ENCODE results near the gene LRPAP1. TPM values are rescaled to one million over a fixed set of nuclear protein-coding genes. Genes with fewer than 3 reads are reported as not detected.

LRPAP1 gene
- total and polyA plus RNA-seq, 10 of the 15 experiments (the other 5 are each of a cell fraction or from before 2014, with no cell fraction given), result 1.0 to 100 (median 51.1) TPM

DNA sequence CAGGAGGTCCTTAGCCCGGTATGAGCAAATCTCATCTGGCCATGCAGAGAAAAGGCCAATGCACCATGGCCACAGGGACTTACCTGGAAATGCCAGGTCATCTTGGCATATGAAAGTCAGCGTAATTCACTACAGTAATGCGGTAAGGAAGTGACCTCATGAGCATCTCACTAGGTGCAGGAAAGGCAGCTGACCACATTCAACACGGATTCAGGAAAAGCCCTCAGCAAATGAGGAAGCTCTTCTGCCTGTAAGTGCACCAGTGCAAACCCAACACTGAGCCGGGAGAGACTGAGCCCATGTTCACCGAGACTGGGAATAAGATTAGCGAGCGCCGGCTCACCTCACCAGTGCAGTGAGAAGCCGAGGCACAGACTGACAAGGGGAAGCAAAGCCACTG lies 23.7 kb downstream of the LRPAP1 start:
- H3K9me3 ChIP-seq (replicated peaks; ENCODE audit: control insufficient read depth, insufficient read depth, low read length), result no peaks in the 10 kb centered on the region
- peaks cover 7 to 18% of the 10 kb centered on the region in 2 experiments for H3K36me3 ChIP-seq (ENCODE audit: control insufficient read depth in 2 of 2, insufficient read depth in 2 of 2, low read length in 1 of 2)
- no peak for ATAC-seq
- ChIA-PET POLR2A (no interaction called here), SMC1A (ENCODE audit: uncharacterized antibody, unreplicated experiment) (no interaction called here), RAD21 (ENCODE audit: unreplicated experiment) (no interaction called here), CTCF (no interaction called here)
- intact Hi-C loops (cut with micrococcal nuclease; ENCODE audit: unreplicated experiment), result no loop called here
- H3K9ac ChIP-seq (ENCODE audit: control insufficient read depth, insufficient read depth, low read length), result no peak overlapping the region
- no peak overlapping the region for H3K4me2 ChIP-seq (ENCODE audit: control insufficient read depth, insufficient read depth)
- no peak for FAIRE-seq
- H3K27ac ChIP-seq (ENCODE audit: control insufficient read depth, insufficient read depth), result no peak overlapping the region
- DNase-seq (ENCODE audit: low read depth, low spot score), result no peak
- BruUV-seq (replicated peaks), result no TSS peak
- no peak for TF ChIP-seq NRF1 (conservative IDR thresholded peaks at IDR 0.05; ENCODE audit: low read depth, low read length)
- TF ChIP-seq STAT1 (conservative IDR thresholded peaks at IDR 0.05), result no peak
- TF ChIP-seq EED (IDR thresholded peaks at IDR 0.05; ENCODE audit: low read depth), result no peak
- 79% methylated on average over 10 of the region's 10 CpGs for WGBS (ENCODE audit: insufficient coverage, insufficient replicate concordance, low lambda C conversion rate, missing lambda C conversion rate)
- in situ Hi-C loops (cut with MboI), result no loop called here
- no peak overlapping the region for H2AFZ ChIP-seq (ENCODE audit: control insufficient read depth, low read depth, low read length)
- no peaks in the 10 kb centered on the region for H3K27me3 ChIP-seq (replicated peaks in 1 of 2; ENCODE audit: control insufficient read depth in 2 of 2, insufficient read depth in 2 of 2, low read length in 1 of 2)
- no peaks in the 10 kb centered on the region for H3K79me2 ChIP-seq (ENCODE audit: control insufficient read depth, insufficient read depth, low read length)
- no peaks in the 10 kb centered on the region for H3K4me1 ChIP-seq (ENCODE audit: control insufficient read depth, insufficient read depth, low read length)
- H4K20me1 ChIP-seq (ENCODE audit: control insufficient read depth, insufficient read depth), result no peaks in the 10 kb centered on the region; the same call in 1 of the 2 replicates
- no peak overlapping the region for H3K4me3 ChIP-seq

DNA sequence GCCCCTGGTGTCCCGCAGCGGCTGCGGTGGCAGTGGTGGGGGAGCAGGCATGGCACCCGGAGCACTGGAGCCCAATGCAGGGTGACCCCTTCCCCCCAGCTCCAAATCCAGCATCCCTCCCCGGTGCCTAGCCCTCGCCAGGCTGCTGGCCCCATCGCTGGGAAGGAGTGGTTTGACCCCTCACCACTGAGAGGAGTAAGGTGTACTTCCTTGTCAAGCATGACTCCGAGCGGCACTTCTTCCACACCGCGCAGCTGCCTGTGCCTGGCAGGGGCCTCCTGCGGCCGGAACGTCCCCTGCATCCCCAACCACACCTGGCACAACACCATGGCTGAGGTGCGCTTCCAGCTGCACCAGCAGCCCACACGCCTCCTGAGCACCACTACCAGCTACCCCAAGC lies 27.0 kb downstream of the LRPAP1 start:
- no peak overlapping the region for H3K27ac ChIP-seq (ENCODE audit: control insufficient read depth, insufficient read depth)
- no peaks in the 10 kb centered on the region for H3K4me1 ChIP-seq (ENCODE audit: control insufficient read depth, insufficient read depth, low read length)
- in situ Hi-C loops (cut with MboI), result no loop called here
- H3K36me3 ChIP-seq (ENCODE audit: control insufficient read depth in 2 of 2, insufficient read depth in 2 of 2, low read length in 1 of 2), result peaks cover 4 to 8% of the 10 kb centered on the region in 2 experiments; a peak in 3 of 4 replicates
- ATAC-seq (no peak), DNase-seq (ENCODE audit: low read depth, low spot score) (no peak), FAIRE-seq (no peak)
- no peak overlapping the region for H3K4me2 ChIP-seq (ENCODE audit: control insufficient read depth, insufficient read depth)
- no peak overlapping the region for H3K9ac ChIP-seq (ENCODE audit: control insufficient read depth, insufficient read depth, low read length)
- no peak overlapping the region for H3K4me3 ChIP-seq
- no peaks in the 10 kb centered on the region for H3K27me3 ChIP-seq (replicated peaks in 1 of 2; ENCODE audit: control insufficient read depth in 2 of 2, insufficient read depth in 2 of 2, low read length in 1 of 2)
- no peaks in the 10 kb centered on the region for H4K20me1 ChIP-seq (ENCODE audit: control insufficient read depth, insufficient read depth)
- RAD21 ChIA-PET (ENCODE audit: unreplicated experiment), result no interaction called here
- POLR2A ChIA-PET, result interaction anchor here (0.6 kb wide), 1 partner anchor 552 kb away, joined by 3 read pairs; no protein-coding TSS in a partner anchor
- H3K79me2 ChIP-seq (ENCODE audit: control insufficient read depth, insufficient read depth, low read length), result no peaks in the 10 kb centered on the region
- SMC1A ChIA-PET (ENCODE audit: uncharacterized antibody, unreplicated experiment), result no interaction called here
- intact Hi-C loops (cut with micrococcal nuclease; ENCODE audit: unreplicated experiment), result no loop called here
- WGBS (ENCODE audit: insufficient coverage, insufficient replicate concordance, low lambda C conversion rate, missing lambda C conversion rate), result 92% methylated on average over 16 of the region's 16 CpGs
- no TSS peak for BruUV-seq (replicated peaks)
- CTCF ChIA-PET, result no interaction called here
- H3K9me3 ChIP-seq (replicated peaks; ENCODE audit: control insufficient read depth, insufficient read depth, low read length), result no peaks in the 10 kb centered on the region
- H2AFZ ChIP-seq (ENCODE audit: control insufficient read depth, low read depth, low read length), result no peak overlapping the region
- TF ChIP-seq, protein P1, sequence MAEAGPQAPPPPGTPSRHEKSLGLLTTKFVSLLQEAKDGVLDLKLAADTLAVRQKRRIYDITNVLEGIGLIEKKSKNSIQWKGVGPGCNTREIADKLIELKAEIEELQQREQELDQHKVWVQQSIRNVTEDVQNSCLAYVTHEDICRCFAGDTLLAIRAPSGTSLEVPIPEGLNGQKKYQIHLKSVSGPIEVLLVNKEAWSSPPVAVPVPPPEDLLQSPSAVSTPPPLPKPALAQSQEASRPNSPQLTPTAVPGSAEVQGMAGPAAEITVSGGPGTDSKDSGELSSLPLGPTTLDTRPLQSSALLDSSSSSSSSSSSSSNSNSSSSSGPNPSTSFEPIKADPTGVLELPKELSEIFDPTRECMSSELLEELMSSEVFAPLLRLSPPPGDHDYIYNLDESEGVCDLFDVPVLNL (IDR thresholded peaks at IDR 0.05; ENCODE audit: low read depth, low read length), result no peak
- TF ChIP-seq, protein P2, sequence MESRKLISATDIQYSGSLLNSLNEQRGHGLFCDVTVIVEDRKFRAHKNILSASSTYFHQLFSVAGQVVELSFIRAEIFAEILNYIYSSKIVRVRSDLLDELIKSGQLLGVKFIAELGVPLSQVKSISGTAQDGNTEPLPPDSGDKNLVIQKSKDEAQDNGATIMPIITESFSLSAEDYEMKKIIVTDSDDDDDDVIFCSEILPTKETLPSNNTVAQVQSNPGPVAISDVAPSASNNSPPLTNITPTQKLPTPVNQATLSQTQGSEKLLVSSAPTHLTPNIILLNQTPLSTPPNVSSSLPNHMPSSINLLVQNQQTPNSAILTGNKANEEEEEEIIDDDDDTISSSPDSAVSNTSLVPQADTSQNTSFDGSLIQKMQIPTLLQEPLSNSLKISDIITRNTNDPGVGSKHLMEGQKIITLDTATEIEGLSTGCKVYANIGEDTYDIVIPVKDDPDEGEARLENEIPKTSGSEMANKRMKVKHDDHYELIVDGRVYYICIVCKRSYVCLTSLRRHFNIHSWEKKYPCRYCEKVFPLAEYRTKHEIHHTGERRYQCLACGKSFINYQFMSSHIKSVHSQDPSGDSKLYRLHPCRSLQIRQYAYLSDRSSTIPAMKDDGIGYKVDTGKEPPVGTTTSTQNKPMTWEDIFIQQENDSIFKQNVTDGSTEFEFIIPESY (IDR thresholded peaks at IDR 0.05), result no peak
- TF ChIP-seq, protein P3, sequence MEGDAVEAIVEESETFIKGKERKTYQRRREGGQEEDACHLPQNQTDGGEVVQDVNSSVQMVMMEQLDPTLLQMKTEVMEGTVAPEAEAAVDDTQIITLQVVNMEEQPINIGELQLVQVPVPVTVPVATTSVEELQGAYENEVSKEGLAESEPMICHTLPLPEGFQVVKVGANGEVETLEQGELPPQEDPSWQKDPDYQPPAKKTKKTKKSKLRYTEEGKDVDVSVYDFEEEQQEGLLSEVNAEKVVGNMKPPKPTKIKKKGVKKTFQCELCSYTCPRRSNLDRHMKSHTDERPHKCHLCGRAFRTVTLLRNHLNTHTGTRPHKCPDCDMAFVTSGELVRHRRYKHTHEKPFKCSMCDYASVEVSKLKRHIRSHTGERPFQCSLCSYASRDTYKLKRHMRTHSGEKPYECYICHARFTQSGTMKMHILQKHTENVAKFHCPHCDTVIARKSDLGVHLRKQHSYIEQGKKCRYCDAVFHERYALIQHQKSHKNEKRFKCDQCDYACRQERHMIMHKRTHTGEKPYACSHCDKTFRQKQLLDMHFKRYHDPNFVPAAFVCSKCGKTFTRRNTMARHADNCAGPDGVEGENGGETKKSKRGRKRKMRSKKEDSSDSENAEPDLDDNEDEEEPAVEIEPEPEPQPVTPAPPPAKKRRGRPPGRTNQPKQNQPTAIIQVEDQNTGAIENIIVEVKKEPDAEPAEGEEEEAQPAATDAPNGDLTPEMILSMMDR (IDR thresholded peaks at IDR 0.05 in 2 of 3, conservative IDR thresholded peaks at IDR 0.05 in 1 of 3; ENCODE audit: control insufficient read depth in 2 of 3, extremely low read depth in 1 of 3, insufficient read depth in 1 of 3, low read depth in 3 of 3, low read length in 3 of 3), result no peak
- TF ChIP-seq RFX5 (IDR thresholded peaks at IDR 0.05; ENCODE audit: low read depth, low read length) (no peak), SUZ12 (IDR thresholded peaks at IDR 0.05; ENCODE audit: unreplicated experiment) (no peak), MEF2A (IDR thresholded peaks at IDR 0.05; ENCODE audit: insufficient read depth, low read depth, low read length) (no peak), RB1 (IDR thresholded peaks at IDR 0.05; ENCODE audit: borderline replicate concordance) (no peak), CBX3 (IDR thresholded peaks at IDR 0.05; ENCODE audit: borderline replicate concordance, low read depth) (no peak)
- TF ChIP-seq, protein P4, sequence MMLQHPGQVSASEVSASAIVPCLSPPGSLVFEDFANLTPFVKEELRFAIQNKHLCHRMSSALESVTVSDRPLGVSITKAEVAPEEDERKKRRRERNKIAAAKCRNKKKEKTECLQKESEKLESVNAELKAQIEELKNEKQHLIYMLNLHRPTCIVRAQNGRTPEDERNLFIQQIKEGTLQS (IDR thresholded peaks at IDR 0.05; ENCODE audit: borderline replicate concordance, extremely low read depth, low read depth, low read length), result no peak

Measured in GM12878 (cell line).